Measurements from ENCODE around the gene RAD18.

- TF ChIP-seq CTCF (IDR thresholded peaks at IDR 0.05) (no peak), EP300 (IDR thresholded peaks at IDR 0.05) (no peak), POLR2A (IDR thresholded peaks at IDR 0.05) (no peak)
These were observed 60.1 kb downstream of the RAD18 start for GRCh38 chr3:8903191-8903590.
